B cell (primary cell): Measurements from ENCODE around the gene BICDL1.

Experiments used
- EZH2 ChIP-seq: IDR thresholded peaks from 2 replicates; pipeline ENCODE4 v1.6.1; 2012; ENCODE audit warnings: borderline replicate concordance, low read depth, mild to moderate bottlenecking, moderate library complexity, low read length; ENCODE audit not compliant: insufficient read depth, poor library complexity, severe bottlenecking
- TF ChIP-seq, protein P1 (sequence below): fragments of 200-600 bp; IDR thresholded peaks from one replicate; pipeline ENCODE4 v1.8.0; 2022; ENCODE audit warnings: antibody characterized with exemption, mild to moderate bottlenecking

- TF ChIP-seq, protein P1, sequence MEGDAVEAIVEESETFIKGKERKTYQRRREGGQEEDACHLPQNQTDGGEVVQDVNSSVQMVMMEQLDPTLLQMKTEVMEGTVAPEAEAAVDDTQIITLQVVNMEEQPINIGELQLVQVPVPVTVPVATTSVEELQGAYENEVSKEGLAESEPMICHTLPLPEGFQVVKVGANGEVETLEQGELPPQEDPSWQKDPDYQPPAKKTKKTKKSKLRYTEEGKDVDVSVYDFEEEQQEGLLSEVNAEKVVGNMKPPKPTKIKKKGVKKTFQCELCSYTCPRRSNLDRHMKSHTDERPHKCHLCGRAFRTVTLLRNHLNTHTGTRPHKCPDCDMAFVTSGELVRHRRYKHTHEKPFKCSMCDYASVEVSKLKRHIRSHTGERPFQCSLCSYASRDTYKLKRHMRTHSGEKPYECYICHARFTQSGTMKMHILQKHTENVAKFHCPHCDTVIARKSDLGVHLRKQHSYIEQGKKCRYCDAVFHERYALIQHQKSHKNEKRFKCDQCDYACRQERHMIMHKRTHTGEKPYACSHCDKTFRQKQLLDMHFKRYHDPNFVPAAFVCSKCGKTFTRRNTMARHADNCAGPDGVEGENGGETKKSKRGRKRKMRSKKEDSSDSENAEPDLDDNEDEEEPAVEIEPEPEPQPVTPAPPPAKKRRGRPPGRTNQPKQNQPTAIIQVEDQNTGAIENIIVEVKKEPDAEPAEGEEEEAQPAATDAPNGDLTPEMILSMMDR, result no peak
- TF ChIP-seq EZH2, result no peak
These were observed 6.0 kb downstream of the BICDL1 start for GRCh38 chr12:119994892-119995658.
